Breast epithelium (tissue), 4 donors: Measurements from ENCODE around the gene CHURC1. TPM values are rescaled to one million over a fixed set of nuclear protein-coding genes. Genes with fewer than 3 reads are reported as not detected.

ENCODE experiments used
- DNase-seq, 2 donors: peaks; one replicate each; pipeline ENCODE4 v3.0.0-alpha.2; 2019; ENCODE audit warnings: low spot score in 2 of 2
- H3K27ac ChIP-seq, 2 donors: fragments of 200-600 bp; sonication (generic) in 1 of 2; one replicate each; pipeline ENCODE4 v1.5.1; 2016 to 2019; ENCODE audit warnings: mild to moderate bottlenecking in 1 of 2
- H3K27me3 ChIP-seq, 2 donors: fragments of 200-600 bp; sonication (generic) in 1 of 2; one replicate each; pipeline versions ENCODE4 v1.5.1 to v1.6.0; 2017 to 2019; ENCODE audit warnings: control low read depth in 1 of 2, mild to moderate bottlenecking in 1 of 2
- H3K36me3 ChIP-seq: fragments of 200-600 bp; one replicate; pipeline ENCODE4 v1.5.1; 2019
- H3K4me1 ChIP-seq, 2 donors: fragments of 200-600 bp; sonication (generic); one replicate each; pipeline ENCODE4 v1.5.1; 2016 to 2019; ENCODE audit warnings: control low read depth in 1 of 2
- H3K4me3 ChIP-seq, 3 donors: fragments of 200-600 bp; sonication (generic); 1 replicate in 2 of 3; 2 replicates in 1 of 3; pipeline ENCODE4 v1.5.1; 2016 to 2019; ENCODE audit warnings: mild to moderate bottlenecking in 3 of 3, moderate library complexity in 2 of 3
- H3K9me3 ChIP-seq, 2 donors: fragments of 200-600 bp; sonication (generic) in 1 of 2; one replicate each; pipeline ENCODE4 v1.5.1; 2016 to 2019; ENCODE audit warnings: control low read depth in 1 of 2
- POLR2A ChIP-seq: fragments of 450-650 bp; IDR thresholded peaks from one replicate; pipeline ENCODE4 v1.6.1; 2016; ENCODE audit warnings: antibody characterized with exemption, mild to moderate bottlenecking, moderate library complexity
- POLR2AphosphoS5 ChIP-seq, 3 donors: sonication (generic); formaldehyde crosslinking; IDR thresholded peaks; one replicate each; pipeline ENCODE4 v1.6.1; 2017; ENCODE audit warnings: antibody characterized with exemption in 3 of 3
- intact Hi-C: fragments of 100-400 bp; cut with DNase I; formaldehyde crosslinking; loops from one replicate; pipeline ENCODE4 v1.15.1; 2023; ENCODE audit warnings: low total_unique reads
- total RNA-seq, 3 donors: library from RNA; depleted of rRNA; stranded (reverse); fragments of >200 nt; gene quantifications; one replicate each; pipeline ENCODE4 v1.1.0, GENCODE V29; 2016
- TF ChIP-seq, protein P1 (sequence below), 3 donors: fragments of 450-650 bp; IDR thresholded peaks; one replicate each; pipeline ENCODE4 v1.5.1; 2016 to 2017; ENCODE audit warnings: antibody characterized with exemption in 3 of 3, mild to moderate bottlenecking in 3 of 3, moderate library complexity in 3 of 3

The CHURC1 gene
- total RNA-seq, 3 donors from 2014 or later: 85.6 to 122 (median 102) TPM

DNA sequence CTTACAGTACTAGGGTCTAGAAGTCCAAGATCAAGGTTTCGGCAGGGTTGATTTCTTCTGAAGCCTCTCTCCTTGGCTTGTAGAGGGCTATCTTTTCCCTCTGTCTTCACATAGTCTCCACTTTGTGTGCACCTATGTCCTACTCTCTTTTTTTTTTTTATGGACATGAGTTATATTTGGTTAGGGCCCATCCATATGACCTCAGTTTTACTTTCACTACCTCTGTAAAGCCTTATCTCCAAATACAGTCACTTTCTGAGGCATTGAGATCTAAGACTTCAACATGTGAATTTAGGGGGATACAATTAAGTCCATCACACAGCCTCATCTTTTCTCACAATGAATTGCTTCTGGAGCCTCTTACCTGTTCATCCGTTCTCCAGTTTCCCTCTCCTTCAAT, 28.7 kb upstream of the CHURC1 start:
- no peaks in the 10 kb centered on the region for H3K4me1 ChIP-seq
- TF ChIP-seq, protein P1, sequence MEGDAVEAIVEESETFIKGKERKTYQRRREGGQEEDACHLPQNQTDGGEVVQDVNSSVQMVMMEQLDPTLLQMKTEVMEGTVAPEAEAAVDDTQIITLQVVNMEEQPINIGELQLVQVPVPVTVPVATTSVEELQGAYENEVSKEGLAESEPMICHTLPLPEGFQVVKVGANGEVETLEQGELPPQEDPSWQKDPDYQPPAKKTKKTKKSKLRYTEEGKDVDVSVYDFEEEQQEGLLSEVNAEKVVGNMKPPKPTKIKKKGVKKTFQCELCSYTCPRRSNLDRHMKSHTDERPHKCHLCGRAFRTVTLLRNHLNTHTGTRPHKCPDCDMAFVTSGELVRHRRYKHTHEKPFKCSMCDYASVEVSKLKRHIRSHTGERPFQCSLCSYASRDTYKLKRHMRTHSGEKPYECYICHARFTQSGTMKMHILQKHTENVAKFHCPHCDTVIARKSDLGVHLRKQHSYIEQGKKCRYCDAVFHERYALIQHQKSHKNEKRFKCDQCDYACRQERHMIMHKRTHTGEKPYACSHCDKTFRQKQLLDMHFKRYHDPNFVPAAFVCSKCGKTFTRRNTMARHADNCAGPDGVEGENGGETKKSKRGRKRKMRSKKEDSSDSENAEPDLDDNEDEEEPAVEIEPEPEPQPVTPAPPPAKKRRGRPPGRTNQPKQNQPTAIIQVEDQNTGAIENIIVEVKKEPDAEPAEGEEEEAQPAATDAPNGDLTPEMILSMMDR (IDR thresholded peaks at IDR 0.05): no peak
- TF ChIP-seq POLR2AphosphoS5 (IDR thresholded peaks at IDR 0.05) (no peak), POLR2A (no peak)
- no peak overlapping the region for H3K4me3 ChIP-seq
- no peak for DNase-seq
- H3K27me3 ChIP-seq: no peaks in the 10 kb centered on the region
- intact Hi-C loops: no loop called here
- H3K36me3 ChIP-seq: no peaks in the 10 kb centered on the region
- H3K9me3 ChIP-seq: no peaks in the 10 kb centered on the region
- no peak overlapping the region for H3K27ac ChIP-seq

DNA sequence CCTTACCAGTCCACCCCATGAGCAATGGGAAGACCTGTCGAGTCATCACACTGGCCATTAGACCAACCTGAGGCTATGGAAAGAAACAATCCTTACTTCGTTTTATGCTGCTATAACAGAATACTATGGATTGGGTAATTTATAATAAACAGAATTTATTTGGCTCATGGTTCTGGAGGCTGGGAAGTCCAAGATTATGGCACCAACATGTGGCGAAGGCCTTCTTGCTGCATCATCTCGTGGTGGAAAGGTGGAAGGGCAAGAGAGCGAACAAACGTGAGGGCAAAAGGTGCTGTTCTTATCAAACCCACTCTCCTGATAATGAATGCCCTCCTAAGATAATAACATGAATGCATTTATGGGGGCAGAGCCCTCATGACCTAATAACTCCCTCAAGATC, 24.9 kb upstream of the CHURC1 start:
- no peak for TF ChIP-seq POLR2A
- TF ChIP-seq POLR2AphosphoS5 (IDR thresholded peaks at IDR 0.05): no peak
- H3K4me3 ChIP-seq: no peak overlapping the region
- intact Hi-C loops: no loop called here
- no peaks in the 10 kb centered on the region for H3K4me1 ChIP-seq
- H3K27me3 ChIP-seq: no peaks in the 10 kb centered on the region
- no peaks in the 10 kb centered on the region for H3K9me3 ChIP-seq
- H3K27ac ChIP-seq: no peak overlapping the region
- DNase-seq: no peak
- no peaks in the 10 kb centered on the region for H3K36me3 ChIP-seq

DNA sequence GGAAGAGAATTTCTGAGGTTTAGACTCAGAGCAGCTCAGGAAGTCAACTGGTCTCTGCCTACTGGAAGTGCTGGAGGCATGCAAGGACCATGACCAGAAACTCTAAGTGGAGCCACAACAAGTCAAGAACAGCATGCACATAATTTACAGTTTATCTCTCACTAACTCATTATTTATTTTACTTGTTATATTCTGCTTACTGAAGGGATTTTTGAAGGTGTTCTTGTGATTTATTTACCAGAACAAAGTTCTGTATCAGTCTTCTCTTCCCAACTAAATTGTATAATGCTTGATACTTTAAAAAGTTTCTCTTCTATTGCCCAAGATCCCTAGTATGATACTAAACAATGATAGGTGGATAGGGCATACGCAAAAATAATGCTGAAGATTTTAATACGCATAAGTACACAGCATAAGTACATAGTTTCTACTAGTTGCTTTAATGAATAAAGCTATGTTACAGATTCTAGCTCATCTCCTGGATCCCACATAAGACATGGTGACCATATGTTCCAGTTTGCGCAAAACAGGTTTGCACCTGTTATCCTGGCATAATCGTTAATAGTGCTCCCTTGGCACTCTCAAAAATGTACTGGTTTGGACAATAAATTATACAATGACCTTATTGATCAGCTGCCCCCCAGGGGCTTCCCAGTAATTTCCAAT, 22.9 kb upstream of the CHURC1 start:
- no peaks in the 10 kb centered on the region for H3K36me3 ChIP-seq
- no peak overlapping the region for H3K27ac ChIP-seq
- DNase-seq: no peak
- intact Hi-C loops: loop anchor here (5.0 kb wide), 1 partner anchor 124 kb away; no protein-coding TSS in a partner anchor
- no peak for TF ChIP-seq POLR2AphosphoS5 (IDR thresholded peaks at IDR 0.05)
- no peak for TF ChIP-seq POLR2A
- TF ChIP-seq, protein P1 (IDR thresholded peaks at IDR 0.05): no peak
- H3K4me1 ChIP-seq: no peaks in the 10 kb centered on the region
- no peaks in the 10 kb centered on the region for H3K27me3 ChIP-seq
- no peak overlapping the region for H3K4me3 ChIP-seq
- no peaks in the 10 kb centered on the region for H3K9me3 ChIP-seq

DNA sequence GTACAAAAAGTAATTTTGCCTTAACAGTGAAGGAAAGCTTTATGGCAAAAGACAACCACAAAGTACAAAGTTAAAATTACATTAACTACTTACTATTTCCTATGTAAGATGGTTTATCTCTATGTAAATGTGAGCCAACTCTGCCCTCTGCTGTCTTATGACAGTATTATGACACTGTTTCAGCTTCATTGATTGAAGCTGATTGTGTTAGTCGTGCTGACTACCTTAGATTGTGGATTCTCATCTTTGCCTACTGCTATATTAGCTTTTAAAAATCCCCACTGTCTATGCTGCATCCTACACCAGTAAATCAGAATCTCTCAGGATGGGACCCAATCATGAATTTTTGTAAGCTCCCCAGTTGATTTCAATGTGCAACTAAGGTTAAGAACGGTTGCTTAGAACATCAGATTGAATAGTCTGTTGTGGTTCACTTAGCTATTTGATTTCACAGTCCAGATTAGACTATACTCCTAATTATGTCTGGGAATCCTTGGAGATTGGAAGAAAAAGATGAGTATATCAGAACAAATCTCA, 22.3 kb upstream of the CHURC1 start:
- Histone ChIP-seq H3K4me1 (no peaks in the 10 kb centered on the region), H3K36me3 (no peaks in the 10 kb centered on the region), H3K27me3 (no peaks in the 10 kb centered on the region), H3K4me3 (no peak overlapping the region), H3K27ac (no peak overlapping the region), H3K9me3 (no peaks in the 10 kb centered on the region)
- TF ChIP-seq POLR2A: no peak
- no peak for TF ChIP-seq POLR2AphosphoS5 (IDR thresholded peaks at IDR 0.05)
- TF ChIP-seq, protein P1 (IDR thresholded peaks at IDR 0.05): peak in 2 of 3 donors; percentile 61 to 65
- intact Hi-C loops: loop anchor here (5.0 kb wide), 1 partner anchor 125 kb away; no protein-coding TSS in a partner anchor
- no peak for DNase-seq

DNA sequence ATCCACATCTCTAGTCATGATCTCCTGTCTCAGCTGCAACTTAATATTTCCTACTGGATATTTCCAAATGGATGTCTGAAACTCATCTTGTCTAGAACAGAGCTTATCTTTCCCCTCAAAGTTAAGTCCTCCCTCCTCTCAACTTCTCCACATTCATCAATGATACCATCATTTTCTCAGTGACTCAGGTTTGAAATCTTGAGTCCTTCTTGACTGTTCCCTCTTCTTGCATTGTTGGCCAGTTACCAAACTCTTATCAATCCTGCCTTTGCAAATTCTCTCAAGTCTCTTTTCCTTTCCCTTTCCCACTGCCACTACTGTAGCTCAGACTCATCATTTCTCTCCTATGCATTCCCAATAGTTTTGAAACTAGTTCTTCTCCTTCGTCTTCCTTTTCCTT, 14.3 kb upstream of the CHURC1 start:
- no peak for DNase-seq
- no peak overlapping the region for H3K4me3 ChIP-seq
- no peak overlapping the region for H3K27ac ChIP-seq
- no peaks in the 10 kb centered on the region for H3K27me3 ChIP-seq
- H3K9me3 ChIP-seq: no peaks in the 10 kb centered on the region
- no peaks in the 10 kb centered on the region for H3K4me1 ChIP-seq
- no peaks in the 10 kb centered on the region for H3K36me3 ChIP-seq
- intact Hi-C loops: loop anchor here (5.0 kb wide), 1 partner anchor 73 kb away; no protein-coding TSS in a partner anchor
- TF ChIP-seq POLR2AphosphoS5 (IDR thresholded peaks at IDR 0.05): no peak
- no peak for TF ChIP-seq POLR2A
- TF ChIP-seq, protein P1 (IDR thresholded peaks at IDR 0.05): no peak
